Caco-2 (cell line): Measurements from ENCODE around the gene DEFB129. TPM values are rescaled to one million over a fixed set of nuclear protein-coding genes. Genes with fewer than 3 reads are reported as not detected.
"Not testable (repeated sequence)": the region's sequence is repeated elsewhere in the genome, so short reads cannot be mapped to it uniquely, and the experiment has no call there.

Experiments used
- BruUV-seq: library from RNA; stranded (reverse); fragments of 400-500 nt; replicated peaks from 2 replicates; lab custom pipeline; 2021; lab: Mats Ljungman, UMichigan
- CTCF ChIA-PET: fragments of 300-600 bp; sonication (Branson Sonifier 250); formaldehyde crosslinking; loops from one replicate; lab custom pipeline; 2022; ENCODE audit warnings: antibody characterized with exemption; lab: Charles Lee
- POLR2A ChIA-PET: fragments of 300-600 bp; sonication (Branson Sonifier 250); formaldehyde crosslinking; loops from one replicate; lab custom pipeline; 2022; ENCODE audit warnings: antibody characterized with exemption; lab: Charles Lee
- DNase-seq, 2 experiments: peaks; one replicate each; pipeline versions ENCODE4 v3.0.0 to v3.0.0-alpha.2; 2020 to 2022
- H3K27me3 ChIP-seq: replicated peaks from 2 replicates; pipeline ENCODE4 v1.6.0; 2011; ENCODE audit warnings: low read length; ENCODE audit not compliant: control insufficient read depth, insufficient read depth
- H3K36me3 ChIP-seq: 2 replicates; pipeline ENCODE4 v1.5.1; 2011; ENCODE audit warnings: low read length; ENCODE audit not compliant: control insufficient read depth, insufficient read depth
- H3K4me1 ChIP-seq: fragments of 250-450 bp; sonication (Bioruptor Pico); 2 replicates; pipeline ENCODE4 v1.5.1; 2020; ENCODE audit warnings: mild to moderate bottlenecking
- H3K4me3 ChIP-seq: 2 replicates; pipeline ENCODE4 v1.5.1; 2011; ENCODE audit warnings: low read depth, mild to moderate bottlenecking, control low read depth, low read length
- H3K9me3 ChIP-seq: fragments of 250-450 bp; sonication (Bioruptor Pico); 2 replicates; pipeline ENCODE4 v1.5.1; 2020; ENCODE audit warnings: mild to moderate bottlenecking, moderate library complexity
- H3K27ac Mint-ChIP-seq: one replicate; pipeline ENCODE4 v1.8.0; 2022; ENCODE audit warnings: mixed read lengths; ENCODE audit not compliant: unreplicated experiment
- H3K27me3 Mint-ChIP-seq: one replicate; pipeline ENCODE4 v1.8.0; 2022; ENCODE audit warnings: mixed read lengths; ENCODE audit not compliant: insufficient read depth, unreplicated experiment
- H3K36me3 Mint-ChIP-seq: one replicate; pipeline ENCODE4 v1.8.0; 2022; ENCODE audit warnings: mild to moderate bottlenecking, mixed read lengths; ENCODE audit not compliant: insufficient read depth, unreplicated experiment
- H3K4me1 Mint-ChIP-seq: one replicate; pipeline ENCODE4 v1.8.0; 2022; ENCODE audit warnings: low read depth, mixed read lengths; ENCODE audit not compliant: unreplicated experiment
- H3K4me3 Mint-ChIP-seq: one replicate; pipeline ENCODE4 v1.8.0; 2022; ENCODE audit warnings: mild to moderate bottlenecking, moderate library complexity, mixed read lengths; ENCODE audit not compliant: unreplicated experiment
- H3K9me3 Mint-ChIP-seq: one replicate; pipeline ENCODE4 v1.8.0; 2022; ENCODE audit warnings: mixed read lengths; ENCODE audit not compliant: unreplicated experiment
- intact Hi-C: fragments of 100-400 bp; cut with micrococcal nuclease; formaldehyde crosslinking; loops from one replicate; pipeline ENCODE4 v1.10.0; 2022; ENCODE audit not compliant: unreplicated experiment
- total RNA-seq: library from RNA; stranded (reverse); gene quantifications from 2 replicates; pipeline ENCODE4 v1.2.3, GENCODE V29; 2022
- TF ChIP-seq, protein P1 (sequence below), 2 experiments: fragments of 200-600 bp in 1 of 2; IDR thresholded peaks; 1 replicate in 1 of 2; 2 replicates in 1 of 2; pipeline versions ENCODE4 v1.5.1 to v1.8.0; 2011 to 2022; ENCODE audit warnings: antibody characterized with exemption in 1 of 2, control low read depth in 1 of 2, inconsistent platforms in 1 of 2, low read depth in 1 of 2, low read length in 1 of 2, mild to moderate bottlenecking in 1 of 2, moderate library complexity in 1 of 2; ENCODE audit not compliant: insufficient read depth in 1 of 2, severe bottlenecking in 1 of 2, unreplicated experiment in 1 of 2

The DEFB129 gene
- total RNA-seq, 1 experiment from 2014 or later, result not detected

- CTCF ChIA-PET, result no interaction called here
- H3K9me3 ChIP-seq, result peaks cover 10% of the 10 kb centered on the region
- H3K4me1 ChIP-seq, result no peaks in the 10 kb centered on the region
- intact Hi-C loops, result no loop called here
- DNase-seq, result no peak
- Mint-ChIP-seq H3K27ac (no peak overlapping the region), H3K4me1 (no peaks in the 10 kb centered on the region), H3K4me3 (no peak overlapping the region), H3K36me3 (peaks cover 5% of the 10 kb centered on the region), H3K9me3 (peaks cover 24% of the 10 kb centered on the region), H3K27me3 (peaks cover 11% of the 10 kb centered on the region)
- no peaks in the 10 kb centered on the region for H3K27me3 ChIP-seq
- H3K4me3 ChIP-seq, result no peak overlapping the region
- no peaks in the 10 kb centered on the region for H3K36me3 ChIP-seq
- TF ChIP-seq, protein P1, sequence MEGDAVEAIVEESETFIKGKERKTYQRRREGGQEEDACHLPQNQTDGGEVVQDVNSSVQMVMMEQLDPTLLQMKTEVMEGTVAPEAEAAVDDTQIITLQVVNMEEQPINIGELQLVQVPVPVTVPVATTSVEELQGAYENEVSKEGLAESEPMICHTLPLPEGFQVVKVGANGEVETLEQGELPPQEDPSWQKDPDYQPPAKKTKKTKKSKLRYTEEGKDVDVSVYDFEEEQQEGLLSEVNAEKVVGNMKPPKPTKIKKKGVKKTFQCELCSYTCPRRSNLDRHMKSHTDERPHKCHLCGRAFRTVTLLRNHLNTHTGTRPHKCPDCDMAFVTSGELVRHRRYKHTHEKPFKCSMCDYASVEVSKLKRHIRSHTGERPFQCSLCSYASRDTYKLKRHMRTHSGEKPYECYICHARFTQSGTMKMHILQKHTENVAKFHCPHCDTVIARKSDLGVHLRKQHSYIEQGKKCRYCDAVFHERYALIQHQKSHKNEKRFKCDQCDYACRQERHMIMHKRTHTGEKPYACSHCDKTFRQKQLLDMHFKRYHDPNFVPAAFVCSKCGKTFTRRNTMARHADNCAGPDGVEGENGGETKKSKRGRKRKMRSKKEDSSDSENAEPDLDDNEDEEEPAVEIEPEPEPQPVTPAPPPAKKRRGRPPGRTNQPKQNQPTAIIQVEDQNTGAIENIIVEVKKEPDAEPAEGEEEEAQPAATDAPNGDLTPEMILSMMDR (IDR thresholded peaks at IDR 0.05; ENCODE audit: insufficient read depth in 1 of 2, low read depth in 1 of 2, low read length in 1 of 2, severe bottlenecking in 1 of 2, unreplicated experiment in 1 of 2), result no peak
- BruUV-seq, result no TSS peak
- POLR2A ChIA-PET, result no interaction called here
Observed at GRCh38 chr20:242905-243304, 15.8 kb downstream of the DEFB129 start.

DNA sequence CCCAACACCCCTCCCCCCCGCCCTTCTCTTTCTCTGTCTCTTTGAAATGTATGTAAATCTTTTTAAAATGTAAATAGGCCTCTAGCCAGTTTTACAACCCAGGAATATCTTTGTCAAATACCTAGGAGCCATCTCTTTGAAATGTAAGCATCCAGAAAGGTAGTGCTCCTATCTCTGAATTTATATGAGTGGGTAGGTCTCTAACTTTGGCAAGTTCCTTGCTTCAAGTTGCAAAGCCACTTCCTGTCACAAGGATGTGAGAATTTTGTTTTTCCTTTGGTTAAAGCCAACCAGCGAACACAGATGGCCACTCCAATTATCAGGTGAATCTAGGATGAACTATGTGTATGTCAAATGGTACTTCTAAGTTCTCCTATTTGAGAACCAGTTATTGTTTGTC is 24.3 kb downstream of the DEFB129 start:
- CTCF ChIA-PET, result no interaction called here
- peak in 1 of 2 experiments; percentile 13 for DNase-seq
- no peaks in the 10 kb centered on the region for H3K4me1 Mint-ChIP-seq
- no peak overlapping the region for H3K4me3 Mint-ChIP-seq
- H3K36me3 Mint-ChIP-seq, result peaks cover 5% of the 10 kb centered on the region
- intact Hi-C loops, result no loop called here
- H3K9me3 Mint-ChIP-seq, result peaks cover 37% of the 10 kb centered on the region
- H3K4me1 ChIP-seq, result peaks cover 16% of the 10 kb centered on the region
- no peaks in the 10 kb centered on the region for H3K27me3 ChIP-seq
- peaks cover 43% of the 10 kb centered on the region for H3K9me3 ChIP-seq
- POLR2A ChIA-PET, result no interaction called here
- TF ChIP-seq, protein P1 (IDR thresholded peaks at IDR 0.05; ENCODE audit: insufficient read depth in 1 of 2, low read depth in 1 of 2, low read length in 1 of 2, severe bottlenecking in 1 of 2, unreplicated experiment in 1 of 2), result no peak
- no peaks in the 10 kb centered on the region for H3K36me3 ChIP-seq
- H3K4me3 ChIP-seq, result no peak overlapping the region
- BruUV-seq, result no TSS peak
- H3K27ac Mint-ChIP-seq, result no peak overlapping the region
- H3K27me3 Mint-ChIP-seq, result no peaks in the 10 kb centered on the region

GRCh38 chr20:252801-253200 is 25.7 kb downstream of the DEFB129 start:
- Mint-ChIP-seq H3K9me3 (peaks cover 23% of the 10 kb centered on the region), H3K4me3 (no peak overlapping the region), H3K36me3 (no peaks in the 10 kb centered on the region), H3K27me3 (no peaks in the 10 kb centered on the region), H3K4me1 (no peaks in the 10 kb centered on the region), H3K27ac (peak overlapping the region; percentile 53)
- Histone ChIP-seq H3K4me3 (no peak overlapping the region), H3K4me1 (peaks cover 16% of the 10 kb centered on the region), H3K36me3 (no peaks in the 10 kb centered on the region), H3K27me3 (no peaks in the 10 kb centered on the region), H3K9me3 (peaks cover 34% of the 10 kb centered on the region)
- no peak for DNase-seq
- POLR2A ChIA-PET, result no interaction called here
- intact Hi-C loops, result no loop called here
- CTCF ChIA-PET, result interaction anchor here (0.8 kb wide), 1 partner anchor 13 kb away, joined by 3 read pairs; no protein-coding TSS in a partner anchor
- no TSS peak for BruUV-seq
- TF ChIP-seq, protein P1 (IDR thresholded peaks at IDR 0.05; ENCODE audit: insufficient read depth in 1 of 2, low read depth in 1 of 2, low read length in 1 of 2, severe bottlenecking in 1 of 2, unreplicated experiment in 1 of 2), result no peak

- POLR2A ChIA-PET, H3K4me3 Mint-ChIP-seq, intact Hi-C loops, H3K27me3 Mint-ChIP-seq, H3K27me3 ChIP-seq, H3K36me3 Mint-ChIP-seq, BruUV-seq, H3K4me3 ChIP-seq, H3K4me1 Mint-ChIP-seq, H3K36me3 ChIP-seq: not testable (repeated sequence)
- Mint-ChIP-seq H3K9me3 (peaks cover 23% of the 10 kb centered on the region), H3K27ac (peak overlapping the region; percentile 53)
- DNase-seq, result peak; percentile 68 to 76
- CTCF ChIA-PET, result interaction anchor here (0.8 kb wide), 1 partner anchor 13 kb away, joined by 3 read pairs; no protein-coding TSS in a partner anchor
- Histone ChIP-seq H3K9me3 (peaks cover 30% of the 10 kb centered on the region), H3K4me1 (peaks cover 16% of the 10 kb centered on the region)
Observed at GRCh38 chr20:253447-253846, 26.4 kb downstream of the DEFB129 start.
